Esophagus muscularis mucosa (tissue), 4 donors: ENCODE results near the gene GRHL3. TPM values are rescaled to one million over a fixed set of nuclear protein-coding genes. Genes with fewer than 3 reads are reported as not detected.

Experiments used
- DNase-seq: peaks from one replicate; pipeline ENCODE4 v3.0.0-alpha.2; 2017; ENCODE audit errors: extremely low spot score
- H3K27ac ChIP-seq, 4 donors: fragments of 200-600 bp; sonication (generic); replicated peaks in 1 of 4; 1 replicate in 3 of 4; 2 replicates in 1 of 4; pipeline ENCODE4 v1.5.1; 2016 to 2019; ENCODE audit warnings: mild to moderate bottlenecking in 1 of 4
- H3K27me3 ChIP-seq, 4 donors: fragments of 200-600 bp; sonication (generic); one replicate each; pipeline versions ENCODE4 v1.5.1 to v1.6.0; 2016 to 2019
- H3K36me3 ChIP-seq, 4 donors: fragments of 200-600 bp; sonication (generic); one replicate each; pipeline ENCODE4 v1.5.1; 2016 to 2019
- H3K4me1 ChIP-seq, 4 donors: fragments of 200-600 bp; sonication (generic); one replicate each; pipeline ENCODE4 v1.5.1; 2016 to 2019
- H3K4me3 ChIP-seq, 4 donors: fragments of 200-600 bp; sonication (generic); 1 replicate in 2 of 4; 2 replicates in 2 of 4; pipeline ENCODE4 v1.5.1; 2016 to 2019; ENCODE audit warnings: mild to moderate bottlenecking in 4 of 4, moderate library complexity in 1 of 4
- H3K9me3 ChIP-seq, 4 donors: fragments of 200-600 bp; sonication (generic); 1 replicate in 3 of 4; 2 replicates in 1 of 4; pipeline ENCODE4 v1.5.1; 2016 to 2019
- CTCF ChIP-seq, 3 experiments: fragments of 200-600 bp in 2 of 3; fragments of 450-650 bp in 1 of 3; sonication (generic) in 2 of 3; IDR thresholded peaks; one replicate each; pipeline ENCODE4 v1.5.1; 2017 to 2019; ENCODE audit warnings: antibody characterized with exemption in 3 of 3, mild to moderate bottlenecking in 2 of 3, moderate library complexity in 1 of 3
- EP300 ChIP-seq: sonication (generic); formaldehyde crosslinking; IDR thresholded peaks from one replicate; pipeline ENCODE4 v1.6.1; 2017; ENCODE audit warnings: antibody characterized with exemption
- POLR2A ChIP-seq: fragments of 450-650 bp; IDR thresholded peaks from one replicate; pipeline ENCODE4 v1.6.1; 2017; ENCODE audit warnings: antibody characterized with exemption, moderate library complexity, mild to moderate bottlenecking, low read depth
- POLR2AphosphoS5 ChIP-seq, 2 donors: sonication (generic); formaldehyde crosslinking; IDR thresholded peaks; one replicate each; pipeline ENCODE4 v1.6.1; 2017; ENCODE audit warnings: antibody characterized with exemption in 2 of 2
- WGBS: methylation state at CpG from one replicate; pipeline ENCODE4 v1.1.5; 2018; 5-methylcytosine and 5-hydroxymethylcytosine counted together
- intact Hi-C: fragments of 100-400 bp; cut with DNase I; formaldehyde crosslinking; loops from one replicate; pipeline ENCODE4 v1.15.1; 2023
- total RNA-seq, 4 donors: library from RNA; depleted of rRNA; stranded (reverse); fragments of >200 nt; gene quantifications; one replicate each; pipeline versions ENCODE4 v1.1.0 to v1.2.1, GENCODE V29; 2016

GRHL3 gene
- total RNA-seq, 4 donors from 2014 or later: not detected

DNA sequence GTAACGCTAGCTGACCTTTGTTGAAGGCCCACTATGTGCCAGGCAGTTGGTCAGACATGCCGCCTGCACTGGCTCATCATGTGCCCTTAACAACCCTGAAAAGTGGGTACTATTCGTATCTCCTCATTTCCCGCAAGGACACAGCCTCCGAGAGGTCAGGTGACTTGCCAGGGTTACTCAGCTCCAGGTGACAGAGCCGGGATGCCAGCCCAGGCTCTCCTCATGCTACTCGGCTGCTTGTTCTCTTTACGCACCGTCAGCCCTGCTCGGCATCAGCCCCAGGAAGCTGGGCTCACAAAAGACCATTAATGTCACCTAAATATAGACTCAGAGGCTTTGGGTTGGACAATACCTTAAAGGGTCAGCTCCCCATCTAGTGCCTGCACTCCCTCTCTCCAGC lies 29.0 kb downstream of the GRHL3 start:
- no peak overlapping the region for H3K4me3 ChIP-seq
- H3K27ac ChIP-seq: no peak overlapping the region
- 94% methylated on average over 10 of the region's 10 CpGs for WGBS
- DNase-seq: no peak
- no peaks in the 10 kb centered on the region for H3K36me3 ChIP-seq
- no peaks in the 10 kb centered on the region for H3K4me1 ChIP-seq
- no peaks in the 10 kb centered on the region for H3K27me3 ChIP-seq
- no peak for TF ChIP-seq EP300
- no peak for TF ChIP-seq POLR2AphosphoS5 (IDR thresholded peaks at IDR 0.05)
- no peaks in the 10 kb centered on the region for H3K9me3 ChIP-seq
- intact Hi-C loops: no loop called here

DNA sequence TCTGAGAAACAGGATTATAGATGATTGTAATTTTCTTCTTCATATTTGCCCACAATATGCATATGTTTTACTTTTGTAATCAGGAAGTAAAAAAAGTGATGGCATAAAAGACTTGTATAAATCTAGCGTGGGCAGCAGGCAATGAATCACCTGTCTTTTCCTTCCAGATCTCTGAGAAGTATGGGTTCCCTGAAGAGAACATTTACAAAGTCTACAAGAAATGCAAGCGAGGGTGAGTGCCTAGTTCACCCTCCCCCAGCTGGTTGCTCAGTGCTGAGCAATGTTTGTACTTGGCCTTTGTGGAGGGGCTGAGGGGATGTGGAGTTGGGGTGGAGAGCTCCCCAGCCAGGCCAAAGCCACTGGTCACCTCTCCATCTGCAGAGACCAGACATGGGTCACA lies 30.7 kb downstream of the GRHL3 start:
- H3K27ac ChIP-seq: no peak overlapping the region
- H3K27me3 ChIP-seq: no peaks in the 10 kb centered on the region
- no peaks in the 10 kb centered on the region for H3K9me3 ChIP-seq
- no peaks in the 10 kb centered on the region for H3K36me3 ChIP-seq
- no peak overlapping the region for H3K4me3 ChIP-seq
- no peak for DNase-seq
- WGBS: 81% methylated on average over 2 of the region's 2 CpGs
- intact Hi-C loops: no loop called here
- no peak for TF ChIP-seq POLR2AphosphoS5 (IDR thresholded peaks at IDR 0.05)
- TF ChIP-seq POLR2A: no peak
- TF ChIP-seq EP300: no peak
- TF ChIP-seq CTCF (IDR thresholded peaks at IDR 0.05): no peak
- H3K4me1 ChIP-seq: no peaks in the 10 kb centered on the region

DNA sequence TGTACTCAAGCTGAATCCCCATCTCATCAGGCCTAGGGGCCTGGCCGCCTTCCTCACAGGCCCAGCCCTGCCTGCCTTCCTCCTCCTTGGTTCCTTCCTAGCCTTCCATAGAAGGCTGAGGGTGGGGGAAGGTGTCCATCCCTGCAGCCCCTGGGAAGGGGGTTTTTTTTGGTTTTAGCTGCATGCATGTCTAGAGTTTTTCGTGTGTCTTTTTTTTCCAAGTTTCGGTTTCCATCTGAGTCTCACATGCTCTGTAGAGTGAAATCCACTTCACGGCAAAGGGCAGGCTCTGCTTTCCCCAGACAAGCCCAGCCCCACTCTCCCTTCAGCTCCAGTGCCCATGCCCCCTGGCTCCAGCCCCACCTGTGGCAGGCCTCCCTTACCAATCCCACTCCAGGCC lies 32.1 kb downstream of the GRHL3 start:
- no peaks in the 10 kb centered on the region for H3K4me1 ChIP-seq
- H3K4me3 ChIP-seq: no peak overlapping the region
- intact Hi-C loops: no loop called here
- TF ChIP-seq POLR2AphosphoS5 (IDR thresholded peaks at IDR 0.05) (no peak), EP300 (no peak), POLR2A (no peak), CTCF (IDR thresholded peaks at IDR 0.05) (no peak)
- H3K27ac ChIP-seq: no peak overlapping the region
- H3K36me3 ChIP-seq: no peaks in the 10 kb centered on the region
- H3K9me3 ChIP-seq: no peaks in the 10 kb centered on the region
- H3K27me3 ChIP-seq: no peaks in the 10 kb centered on the region
- no peak for DNase-seq
- WGBS: 98% methylated on average over 4 of the region's 4 CpGs

GRCh38 chr1:24351918-24352627 lies 32.9 kb downstream of the GRHL3 start:
- H3K4me1 ChIP-seq: no peaks in the 10 kb centered on the region
- H3K9me3 ChIP-seq: no peaks in the 10 kb centered on the region
- no peak overlapping the region for H3K4me3 ChIP-seq
- no peaks in the 10 kb centered on the region for H3K27me3 ChIP-seq
- TF ChIP-seq POLR2A (no peak), POLR2AphosphoS5 (IDR thresholded peaks at IDR 0.05) (no peak), EP300 (no peak), CTCF (IDR thresholded peaks at IDR 0.05) (no peak)
- no peak overlapping the region for H3K27ac ChIP-seq
- DNase-seq: no peak
- H3K36me3 ChIP-seq: peaks cover 0 to 2% (median 0%) of the 10 kb centered on the region in 4 donors
- intact Hi-C loops: no loop called here
- 63% methylated on average over 7 of the region's 7 CpGs for WGBS

GRCh38 chr1:24353292-24353891 lies 34.2 kb downstream of the GRHL3 start:
- TF ChIP-seq POLR2AphosphoS5 (IDR thresholded peaks at IDR 0.05) (no peak), POLR2A (no peak)
- Histone ChIP-seq H3K36me3 (peaks cover 0 to 15% (median 11%) of the 10 kb centered on the region in 4 donors), H3K4me3 (no peak overlapping the region), H3K9me3 (no peaks in the 10 kb centered on the region), H3K27me3 (no peaks in the 10 kb centered on the region), H3K27ac (no peak overlapping the region), H3K4me1 (no peaks in the 10 kb centered on the region)
- no peak for DNase-seq
- intact Hi-C loops: no loop called here
- WGBS: 98% methylated on average over 4 of the region's 4 CpGs
